CD4-positive, alpha-beta T cell (primary cell): ENCODE results near the gene LTB. TPM values are rescaled to one million over a fixed set of nuclear protein-coding genes. Genes with fewer than 3 reads are reported as not detected.
A peak's percentile ranks its signal among the peaks of the same experiment; 100 is the strongest.

Source experiments
- ATAC-seq: fragments of 200-7000 bp; cut with Tn5 transposase; one replicate; pipeline ENCODE4 v1.10.0; 2022; ENCODE audit warnings: mild to moderate bottlenecking; ENCODE audit not compliant: poor library complexity
- CTCF ChIA-PET: fragments of 350-600 bp; sonication (Branson Sonifier 250); formaldehyde crosslinking; loops from one replicate; lab custom pipeline; 2021; ENCODE audit warnings: antibody characterized with exemption, inconsistent platforms; lab: Charles Lee
- POLR2A ChIA-PET: fragments of 350-600 bp; sonication (Branson Sonifier 250); formaldehyde crosslinking; loops from one replicate; lab custom pipeline; 2021; ENCODE audit warnings: antibody characterized with exemption, inconsistent platforms; lab: Charles Lee
- DNase-seq, 14 experiments: peaks; one replicate each; pipeline ENCODE4 v3.0.0-alpha.2; 2013 to 2020; ENCODE audit warnings: mixed read lengths in 2 of 14
- H3K27ac ChIP-seq, 2 donors: one replicate each; pipeline versions ENCODE4 v1.5.1 to v1.7.0; 2013; ENCODE audit warnings: low read length in 2 of 2, low read depth in 1 of 2, mild to moderate bottlenecking in 1 of 2
- H3K27me3 ChIP-seq, 2 experiments: 1 replicate in 1 of 2; 2 replicates in 1 of 2; pipeline versions ENCODE4 v1.6.1 to v1.7.0; 2013; ENCODE audit warnings: low read length in 2 of 2, control low read depth in 1 of 2, mild to moderate bottlenecking in 1 of 2, moderate library complexity in 1 of 2; ENCODE audit not compliant: insufficient read depth in 2 of 2, control insufficient read depth in 1 of 2
- H3K36me3 ChIP-seq: one replicate; pipeline ENCODE4 v1.6.1; 2013; ENCODE audit warnings: low read length, control low read depth; ENCODE audit not compliant: insufficient read depth
- H3K4me1 ChIP-seq: one replicate; pipeline ENCODE4 v1.6.1; 2013; ENCODE audit warnings: low read length, control low read depth; ENCODE audit not compliant: insufficient read depth
- H3K4me3 ChIP-seq: one replicate; pipeline ENCODE4 v1.5.1; 2013; ENCODE audit warnings: mild to moderate bottlenecking, low read length, moderate library complexity
- H3K9me3 ChIP-seq, 2 experiments: 1 replicate in 1 of 2; 2 replicates in 1 of 2; pipeline versions ENCODE4 v1.6.1 to v1.7.0; 2013; ENCODE audit warnings: low read length in 2 of 2, mild to moderate bottlenecking in 2 of 2, control low read depth in 1 of 2, moderate library complexity in 1 of 2; ENCODE audit not compliant: control insufficient read depth in 1 of 2, insufficient read depth in 1 of 2
- H3K27ac Mint-ChIP-seq: one replicate; pipeline ENCODE4 v1.8.0; 2020; ENCODE audit warnings: mixed read lengths
- H3K27me3 Mint-ChIP-seq: one replicate; pipeline ENCODE4 v1.8.0; 2021; ENCODE audit warnings: mixed read lengths
- H3K36me3 Mint-ChIP-seq: one replicate; pipeline ENCODE4 v1.8.0; 2021; ENCODE audit warnings: low read depth, mixed read lengths
- H3K4me1 Mint-ChIP-seq: one replicate; pipeline ENCODE4 v1.8.0; 2021; ENCODE audit warnings: low read depth, mixed read lengths
- H3K4me3 Mint-ChIP-seq: one replicate; pipeline ENCODE4 v1.8.0; 2020; ENCODE audit warnings: mild to moderate bottlenecking, mixed read lengths
- H3K9me3 Mint-ChIP-seq: one replicate; pipeline ENCODE4 v1.8.0; 2020; ENCODE audit warnings: mixed read lengths
- CTCF ChIP-seq: fragments of 200-600 bp; IDR thresholded peaks from one replicate; pipeline ENCODE4 v1.8.0; 2022; ENCODE audit warnings: antibody characterized with exemption, mild to moderate bottlenecking
- intact Hi-C, 2 experiments: fragments of 100-400 bp; cut with DNase I in 1 of 2; cut with micrococcal nuclease in 1 of 2; formaldehyde crosslinking; loops; one replicate each; pipeline versions ENCODE4 v1.15.1 to v1.9.0; 2023 to 2025; cut with DNase I, micrococcal nuclease
- total RNA-seq, 174 experiments: library from RNA in 2 of 174; stranded (reverse) in 2 of 174; gene quantifications; one replicate each; pipeline ENCODE4 v1.2.3 and lab custom pipeline; 2021 to 2026

Gene LTB
- total RNA-seq, 2 experiments from 2014 or later, result 239 to 244 TPM

- H3K27ac Mint-ChIP-seq, result peak within 1 kb of the TSS; percentile 84
- intact Hi-C loops, result loop anchor here (1.0 to 5.0 kb wide), 5 partner anchors 52 to 351 kb away; partner anchors contain the start of genes BAG6 (in 1 of the 2), EHMT2 (in 1 of the 2) and PRRC2A (in 1 of the 2)
Observed at GRCh38 chr6:31546339-31546957, 35.8 kb downstream of the LTB start, which contains the start of gene ATP6V1G2. TSS of gene ATP6V1G2 (minus strand) at chr6:31546608. CDS start at chr6:31546559, 49 bp downstream.

GRCh38 chr6:31545291-31545690, 36.9 kb downstream of the LTB start:
- ChIA-PET CTCF (interaction anchor here (0.5 to 11.8 kb wide), 2 partner anchors 51 to 275 kb away, joined by 3 to 284 read pairs; partner anchors contain the start of gene NCR3), POLR2A (interaction anchor here (8.0 kb wide), 1 partner anchor 52 kb away, joined by 119 read pairs; no protein-coding TSS in a partner anchor)
- H3K4me3 Mint-ChIP-seq, result peak overlapping the region; percentile 58
- Histone ChIP-seq H3K4me3 (no peak overlapping the region), H3K4me1 (peaks cover 44% of the 10 kb centered on the region), H3K27ac (no peak overlapping the region), H3K27me3 (no peaks in the 10 kb centered on the region), H3K9me3 (no peaks in the 10 kb centered on the region), H3K36me3 (peaks cover 8% of the 10 kb centered on the region)
- H3K27ac Mint-ChIP-seq, result no peak overlapping the region
- peaks cover 18% of the 10 kb centered on the region for H3K36me3 Mint-ChIP-seq
- ATAC-seq (no peak), DNase-seq (no peak)
- peaks cover 51% of the 10 kb centered on the region for H3K4me1 Mint-ChIP-seq
- H3K9me3 Mint-ChIP-seq, result no peaks in the 10 kb centered on the region
- no peak for TF ChIP-seq CTCF
- intact Hi-C loops, result loop anchor here in 1 of 2 experiments (5.0 kb wide), 2 partner anchors 107 to 352 kb away; partner anchors contain the start of genes BAG6 and EHMT2
- H3K27me3 Mint-ChIP-seq, result no peaks in the 10 kb centered on the region

More at GRCh38 chr6:31546339-31546957, 35.8 kb downstream of the LTB start, which contains the start of gene ATP6V1G2:
- DNase-seq (peak; percentile 67 to 90 (median 79)), ATAC-seq (peak; percentile 60)
- no peaks in the 10 kb centered on the region for H3K9me3 ChIP-seq
- TF ChIP-seq CTCF, result peak; percentile 88
- Mint-ChIP-seq H3K4me3 (peak within 1 kb of the TSS; percentile 86), H3K27me3 (no peaks in the 10 kb centered on the region), H3K4me1 (peaks cover 45% of the 10 kb centered on the region), H3K9me3 (no peaks in the 10 kb centered on the region), H3K36me3 (peaks cover 13% of the 10 kb centered on the region)
- ChIA-PET CTCF (interaction anchor here (0.7 to 11.8 kb wide), 10 partner anchors 10 to 226 kb away, joined by 3 to 284 read pairs (median 4); partner anchors contain the start of genes LST1, LTB, NCR3 and TNF), POLR2A (interaction anchor here (0.7 to 8.1 kb wide), 7 partner anchors 34 to 276 kb away, joined by 3 to 220 read pairs (median 6); partner anchors contain the start of genes BAG6, C6orf47, LST1 and LTB)
- H3K27ac ChIP-seq, result peak within 1 kb of the TSS; percentile 72 to 89
- H3K36me3 ChIP-seq, result peaks cover 8% of the 10 kb centered on the region
- H3K4me3 ChIP-seq, result peak within 1 kb of the TSS; percentile 62
- no peaks in the 10 kb centered on the region for H3K27me3 ChIP-seq
- H3K4me1 ChIP-seq, result peaks cover 46% of the 10 kb centered on the region

- ChIA-PET CTCF (interaction anchor here (0.5 to 11.8 kb wide), 2 partner anchors 51 to 275 kb away, joined by 3 to 284 read pairs; partner anchors contain the start of gene NCR3), POLR2A (interaction anchor here (0.9 kb wide), 1 partner anchor 33 kb away, joined by 3 read pairs; no protein-coding TSS in a partner anchor)
- no peak for ATAC-seq
- DNase-seq, result no peak
- peaks cover 57% of the 10 kb centered on the region for H3K4me1 Mint-ChIP-seq
- Histone ChIP-seq H3K36me3 (peaks cover 13% of the 10 kb centered on the region), H3K9me3 (no peaks in the 10 kb centered on the region), H3K27me3 (no peaks in the 10 kb centered on the region), H3K4me1 (peaks cover 50% of the 10 kb centered on the region), H3K27ac (no peak overlapping the region), H3K4me3 (no peak overlapping the region)
- peaks cover 25% of the 10 kb centered on the region for H3K36me3 Mint-ChIP-seq
- H3K27ac Mint-ChIP-seq, result peak overlapping the region; percentile 3
- no peak for TF ChIP-seq CTCF
- H3K27me3 Mint-ChIP-seq, result no peaks in the 10 kb centered on the region
- intact Hi-C loops, result loop anchor here in 1 of 2 experiments (5.0 kb wide), 3 partner anchors 108 to 413 kb away; partner anchors contain the start of genes BAG6, EHMT2, NELFE and SKIC2
- no peaks in the 10 kb centered on the region for H3K9me3 Mint-ChIP-seq
- H3K4me3 Mint-ChIP-seq, result peak overlapping the region; percentile 3
Observed at GRCh38 chr6:31544676-31545075, 37.5 kb downstream of the LTB start.
